Vagina (tissue), 2 donors: ENCODE results near the gene FIZ1.

Experiments used
- CTCF ChIP-seq, 3 experiments: fragments of 450-650 bp in 2 of 3; fragments of 200-600 bp in 1 of 3; sonication (generic) in 1 of 3; IDR thresholded peaks; one replicate each; pipeline ENCODE4 v1.5.1; 2017 to 2019; ENCODE audit warnings: antibody characterized with exemption in 3 of 3, mild to moderate bottlenecking in 2 of 3, moderate library complexity in 2 of 3
- POLR2A ChIP-seq, 2 donors: fragments of 450-650 bp; IDR thresholded peaks; one replicate each; pipeline ENCODE4 v1.6.1; 2017; ENCODE audit warnings: antibody characterized with exemption in 2 of 2, mild to moderate bottlenecking in 2 of 2, moderate library complexity in 2 of 2
- POLR2AphosphoS5 ChIP-seq, 2 donors: sonication (generic); formaldehyde crosslinking; IDR thresholded peaks; one replicate each; pipeline ENCODE4 v1.9.0; 2017; ENCODE audit warnings: antibody characterized with exemption in 2 of 2, mild to moderate bottlenecking in 2 of 2, low read depth in 1 of 2; ENCODE audit not compliant: insufficient read depth in 1 of 2

GRCh38 chr19:55578031-55578760 lies 21.1 kb downstream of the FIZ1 start:
- TF ChIP-seq CTCF (IDR thresholded peaks at IDR 0.05) (no peak), POLR2A (IDR thresholded peaks at IDR 0.05) (no peak), POLR2AphosphoS5 (IDR thresholded peaks at IDR 0.05; ENCODE audit: insufficient read depth in 1 of 2, low read depth in 1 of 2) (no peak)
